A549 (cell line): Measurements from ENCODE around the gene VAPB. TPM values are rescaled to one million over a fixed set of nuclear protein-coding genes. Genes with fewer than 3 reads are reported as not detected.

Source experiments
- ATAC-seq, 2 experiments: fragments of 200-7000 bp in 1 of 2; fragments of >200 bp in 1 of 2; cut with Nextera tagmentation in 1 of 2; cut with Tn5 transposase in 1 of 2; 3 replicates each; pipeline versions ENCODE4 v1.8.0 to v1.9.1; 2018 to 2020; ENCODE audit warnings: mild to moderate bottlenecking in 1 of 2, moderate library complexity in 1 of 2
- CTCF ChIA-PET: fragments of 300-600 bp; sonication (Branson Sonifier 250); formaldehyde crosslinking; extraction: SDS; loops from one replicate; lab custom pipeline; 2021; ENCODE audit warnings: antibody characterized with exemption, inconsistent platforms; lab: Yijun Ruan, JAX
- POLR2A ChIA-PET: fragments of 350-600 bp; formaldehyde crosslinking; extraction: SDS; loops from one replicate; lab custom pipeline; 2021; ENCODE audit warnings: antibody characterized with exemption, inconsistent platforms; lab: Yijun Ruan, JAX
- DNase-seq, 2 experiments: peaks; one replicate each; pipeline versions ENCODE4 v3.0.0 to v3.0.0-alpha.2; 2011 to 2016; ENCODE audit warnings: low read depth in 1 of 2, low spot score in 1 of 2
- FAIRE-seq: peaks from 2 replicates; lab custom pipeline; 2011; peaks lifted over from hg19 to GRCh38; lab: Jason Lieb, UNC
- H3K27ac ChIP-seq, 2 experiments: fragments of >200 bp; sonication (Bioruptor Twin); formaldehyde crosslinking; 3 replicates each; pipeline ENCODE4 v1.5.1; 2016 to 2017
- H3K4me1 ChIP-seq: fragments of >200 bp; sonication (Bioruptor Twin); formaldehyde crosslinking; 3 replicates; pipeline ENCODE4 v1.6.1; 2016
- H3K4me2 ChIP-seq: fragments of >200 bp; sonication (Bioruptor Twin); formaldehyde crosslinking; 3 replicates; pipeline ENCODE4 v1.6.1; 2016
- H3K4me3 ChIP-seq: fragments of >200 bp; sonication (Bioruptor Twin); formaldehyde crosslinking; 3 replicates; pipeline ENCODE4 v1.5.1; 2016
- H3K9me3 ChIP-seq: fragments of >200 bp; sonication (Bioruptor Twin); formaldehyde crosslinking; 3 replicates; pipeline ENCODE4 v1.6.1; 2016
- CHD4 ChIP-seq: fragments of 200-600 bp; sonication (generic); IDR thresholded peaks from 2 replicates; pipeline ENCODE4 v1.6.1; 2016; ENCODE audit warnings: antibody characterized with exemption, mild to moderate bottlenecking, borderline replicate concordance
- CTCF ChIP-seq: fragments of >200 bp; sonication (Bioruptor Twin); formaldehyde crosslinking; IDR thresholded peaks from 3 replicates; pipeline ENCODE4 v1.5.1; 2016
- E2F6 ChIP-seq: IDR thresholded peaks from 2 replicates; pipeline ENCODE4 v1.6.1; 2012; ENCODE audit warnings: low read depth, borderline replicate concordance
- EHF ChIP-seq: fragments of 250-450 bp; sonication (Bioruptor Pico); IDR thresholded peaks from 2 replicates; pipeline ENCODE4 v1.5.0; 2020; ENCODE audit warnings: mild to moderate bottlenecking
- EHMT2 ChIP-seq: fragments of 200-600 bp; sonication (generic); IDR thresholded peaks from 2 replicates; pipeline ENCODE4 v1.6.1; 2016; ENCODE audit warnings: antibody characterized with exemption, low read depth, mild to moderate bottlenecking, moderate library complexity
- ESRRA ChIP-seq: fragments of 150-350 bp; IDR thresholded peaks from 2 replicates; pipeline ENCODE4 v1.6.1; 2014; ENCODE audit warnings: mild to moderate bottlenecking, low read length, borderline replicate concordance
- FOSL2 ChIP-seq, 2 experiments: fragments of 450-650 bp in 1 of 2; fragments of >200 bp in 1 of 2; sonication (Bioruptor Twin) in 1 of 2; formaldehyde crosslinking; IDR thresholded peaks; 2 replicates each; pipeline versions ENCODE4 v1.5.0 to v1.6.1; 2016 to 2020; ENCODE audit warnings: mild to moderate bottlenecking in 1 of 2, moderate library complexity in 1 of 2
- HOXB5 ChIP-seq: fragments of 250-450 bp; sonication (Bioruptor Pico); IDR thresholded peaks from 2 replicates; pipeline ENCODE4 v1.5.0; 2020; ENCODE audit warnings: mild to moderate bottlenecking, moderate library complexity
- JUNB ChIP-seq: fragments of >200 bp; sonication (Bioruptor Twin); formaldehyde crosslinking; IDR thresholded peaks from 2 replicates; pipeline ENCODE4 v1.6.1; 2016
- KDM1A ChIP-seq: fragments of 200-600 bp; sonication (generic); IDR thresholded peaks from 2 replicates; pipeline ENCODE4 v1.6.1; 2016; ENCODE audit warnings: low read depth, mild to moderate bottlenecking
- MAFK ChIP-seq: fragments of 450-650 bp; IDR thresholded peaks from 2 replicates; pipeline ENCODE4 v1.6.1; 2014; ENCODE audit not compliant: partially characterized antibody
- MAX ChIP-seq: IDR thresholded peaks from 2 replicates; pipeline ENCODE4 v1.6.1; 2012
- MAZ ChIP-seq: fragments of 150-350 bp; IDR thresholded peaks from 2 replicates; pipeline ENCODE4 v1.6.1; 2014; ENCODE audit warnings: antibody characterized with exemption, low read depth, low read length, borderline replicate concordance
- MYC ChIP-seq: IDR thresholded peaks from 2 replicates; pipeline ENCODE4 v1.6.1; 2012; ENCODE audit warnings: mild to moderate bottlenecking, inconsistent platforms, low read length, improper control_type of control experiment, borderline replicate concordance
- NR3C1 ChIP-seq: fragments of >200 bp; sonication (Bioruptor Twin); formaldehyde crosslinking; IDR thresholded peaks from 3 replicates; pipeline ENCODE4 v1.6.1; 2017
- PBX3 ChIP-seq: IDR thresholded peaks from 2 replicates; pipeline ENCODE4 v1.6.1; 2012
- POLR2A ChIP-seq: IDR thresholded peaks from 2 replicates; pipeline ENCODE4 v1.6.1; 2012; ENCODE audit warnings: mild to moderate bottlenecking, low read length
- RAD21 ChIP-seq, 2 experiments: fragments of >200 bp in 1 of 2; sonication (Bioruptor Twin) in 1 of 2; formaldehyde crosslinking in 1 of 2; IDR thresholded peaks in 1 of 2; conservative IDR thresholded peaks in 1 of 2; 2 replicates in 1 of 2; 3 replicates in 1 of 2; pipeline ENCODE4 v1.6.1; 2012 to 2018; ENCODE audit warnings: inconsistent platforms in 1 of 2
- REST ChIP-seq: fragments of 200-600 bp; sonication (generic); IDR thresholded peaks from 2 replicates; pipeline ENCODE4 v1.6.1; 2016; ENCODE audit warnings: antibody characterized with exemption, mild to moderate bottlenecking, moderate library complexity
- RFX5 ChIP-seq: fragments of 450-650 bp; IDR thresholded peaks from 2 replicates; pipeline ENCODE4 v1.7.1; 2014; ENCODE audit warnings: antibody characterized with exemption, mild to moderate bottlenecking, moderate library complexity
- TFCP2L1 ChIP-seq: fragments of 250-450 bp; sonication (Bioruptor Pico); IDR thresholded peaks from 2 replicates; pipeline ENCODE4 v1.5.0; 2021; ENCODE audit warnings: mild to moderate bottlenecking
- ZNF302 ChIP-seq: fragments of 250-450 bp; sonication (Bioruptor Pico); IDR thresholded peaks from 2 replicates; pipeline ENCODE4 v1.9.0; 2021; ENCODE audit warnings: inconsistent platforms, mild to moderate bottlenecking, moderate library complexity
- WGBS: methylation state at CpG from one replicate; pipeline ENCODE4 v1.1.6; 2017; ENCODE audit errors: missing lambda C conversion rate; 5-methylcytosine and 5-hydroxymethylcytosine counted together
- polyA plus RNA-seq, 4 experiments: library from polyadenylated mRNA; depleted of rRNA in 3 of 4; stranded (reverse); fragments of >200 nt; fragmentation: RNase III in 1 of 4; extraction: RNeasy Plus Mini Kit Qiagen cat#74134 plus additional on column Dnase treatment in 1 of 4; gene quantifications; 2 replicates in 3 of 4; 3 replicates in 1 of 4; pipeline ENCODE4 v1.2.3, GENCODE V29; 2011 to 2017
- TF ChIP-seq, protein P1 (sequence below): fragments of 150-350 bp; IDR thresholded peaks from 2 replicates; pipeline ENCODE4 v1.6.1; 2014; ENCODE audit warnings: low read depth, mild to moderate bottlenecking, low read length
- TF ChIP-seq, protein P2 (sequence below): fragments of >200 bp; sonication (Bioruptor Twin); formaldehyde crosslinking; IDR thresholded peaks from 2 replicates; pipeline ENCODE4 v1.6.1; 2016

The VAPB gene
- polyA plus RNA-seq, 2 of the 4 experiments (the other 2 are of a cell fraction), result 43.8 to 44.0 TPM

- H3K4me1 ChIP-seq, result peaks cover 30% of the 10 kb centered on the region
- no peak overlapping the region for H3K27ac ChIP-seq
- 90% methylated on average over 2 of the region's 2 CpGs for WGBS
- POLR2A ChIA-PET, result no interaction called here
- TF ChIP-seq CHD4 (no peak), REST (no peak), TFCP2L1 (CRISPR knock-in tag) (no peak), ESRRA (no peak), E2F6 (no peak), KDM1A (no peak), JUNB (no peak), ZNF302 (no peak)
- TF ChIP-seq, all 56 proteins: peak for 0
- FAIRE-seq, result no peak
- CTCF ChIA-PET, result interaction anchor here (0.6 to 2.9 kb wide), 6 partner anchors 9 to 197 kb away, joined by 3 to 12 read pairs (median 3); no protein-coding TSS in a partner anchor
- DNase-seq, result no peak
- Histone ChIP-seq H3K4me3 (no peak overlapping the region), H3K4me2 (no peak overlapping the region), H3K9me3 (no peaks in the 10 kb centered on the region)
- ATAC-seq, result no peak
Observed at GRCh38 chr20:58433029-58433647, 44.1 kb downstream of the VAPB start.

- Histone ChIP-seq H3K4me1 (peaks cover 30% of the 10 kb centered on the region), H3K27ac (no peak overlapping the region), H3K4me2 (no peak overlapping the region), H3K4me3 (no peak overlapping the region), H3K9me3 (no peaks in the 10 kb centered on the region)
- ChIA-PET CTCF (interaction anchor here (0.6 to 2.3 kb wide), 2 partner anchors 14 to 181 kb away, joined by 3 to 6 read pairs; no protein-coding TSS in a partner anchor), POLR2A (no interaction called here)
- no peak for FAIRE-seq
- WGBS, result 56% methylated on average over 1 of the region's 1 CpG
- DNase-seq, result no peak
- no peak for TF ChIP-seq EHMT2
- no peak for TF ChIP-seq FOSL2 (IDR thresholded peaks at IDR 0.05)
- no peak for TF ChIP-seq FOSL2 (CRISPR knock-in tag; IDR thresholded peaks at IDR 0.05)
- TF ChIP-seq EHF (CRISPR knock-in tag), result no peak
- TF ChIP-seq MAX, result no peak
- no peak for TF ChIP-seq MAFK
- no peak for TF ChIP-seq RFX5
- no peak for TF ChIP-seq RAD21 (conservative IDR thresholded peaks at IDR 0.05 in 1 of 2, IDR thresholded peaks at IDR 0.05 in 1 of 2)
- TF ChIP-seq, protein P1, sequence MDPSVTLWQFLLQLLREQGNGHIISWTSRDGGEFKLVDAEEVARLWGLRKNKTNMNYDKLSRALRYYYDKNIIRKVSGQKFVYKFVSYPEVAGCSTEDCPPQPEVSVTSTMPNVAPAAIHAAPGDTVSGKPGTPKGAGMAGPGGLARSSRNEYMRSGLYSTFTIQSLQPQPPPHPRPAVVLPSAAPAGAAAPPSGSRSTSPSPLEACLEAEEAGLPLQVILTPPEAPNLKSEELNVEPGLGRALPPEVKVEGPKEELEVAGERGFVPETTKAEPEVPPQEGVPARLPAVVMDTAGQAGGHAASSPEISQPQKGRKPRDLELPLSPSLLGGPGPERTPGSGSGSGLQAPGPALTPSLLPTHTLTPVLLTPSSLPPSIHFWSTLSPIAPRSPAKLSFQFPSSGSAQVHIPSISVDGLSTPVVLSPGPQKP, result no peak
- TF ChIP-seq KDM1A, result no peak
- TF ChIP-seq JUNB, result no peak
- TF ChIP-seq MAZ, result no peak
- TF ChIP-seq CTCF, result no peak
- TF ChIP-seq, protein P2, sequence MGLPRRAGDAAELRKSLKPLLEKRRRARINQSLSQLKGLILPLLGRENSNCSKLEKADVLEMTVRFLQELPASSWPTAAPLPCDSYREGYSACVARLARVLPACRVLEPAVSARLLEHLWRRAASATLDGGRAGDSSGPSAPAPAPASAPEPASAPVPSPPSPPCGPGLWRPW, result no peak
- TF ChIP-seq MYC, result no peak
- TF ChIP-seq POLR2A, result no peak
- TF ChIP-seq NR3C1, result no peak
- TF ChIP-seq HOXB5 (CRISPR knock-in tag), result no peak
- no peak for TF ChIP-seq PBX3
- ATAC-seq, result peak in 1 of 2 experiments; percentile 49; a peak in 3 of 6 replicates
Observed at GRCh38 chr20:58433759-58434158, 44.7 kb downstream of the VAPB start.
